PFSK-1 (cell line): ENCODE results near the gene FIGNL2.

Source experiments
- FOXP2 ChIP-seq: optimal IDR thresholded peaks from 2 replicates; pipeline ENCODE3; 2011; ENCODE audit warnings: borderline replicate concordance, control low read depth, inconsistent platforms; ENCODE audit not compliant: insufficient read depth; ENCODE audit errors: extremely low read length, extremely low read depth
- POLR2AphosphoS5 ChIP-seq: IDR thresholded peaks from 2 replicates; pipeline ENCODE4 v1.6.1; 2012; ENCODE audit warnings: low read depth, mild to moderate bottlenecking, control low read depth, low read length, moderate library complexity
- SIN3A ChIP-seq: IDR thresholded peaks from 2 replicates; pipeline ENCODE4 v1.6.1; 2012; ENCODE audit warnings: mild to moderate bottlenecking, low read length, moderate library complexity, borderline replicate concordance; ENCODE audit not compliant: insufficient read depth
- TAF1 ChIP-seq: IDR thresholded peaks from 2 replicates; pipeline ENCODE4 v1.6.1; 2012; ENCODE audit warnings: low read length, control low read depth, borderline replicate concordance; ENCODE audit not compliant: insufficient read depth
- TF ChIP-seq, protein P1 (sequence below), 2 experiments: IDR thresholded peaks; 2 replicates each; pipeline versions ENCODE4 v1.6.1 to v1.8.0; 2011 to 2012; ENCODE audit warnings: low read depth in 2 of 2, low read length in 2 of 2, control low read depth in 1 of 2, inconsistent platforms in 1 of 2, mild to moderate bottlenecking in 1 of 2, moderate library complexity in 1 of 2; ENCODE audit not compliant: insufficient read depth in 1 of 2

FIGNL2 gene

GRCh38 chr12:51798501-51798900 lies 50.0 kb downstream of the FIGNL2 start:
- TF ChIP-seq, protein P1, sequence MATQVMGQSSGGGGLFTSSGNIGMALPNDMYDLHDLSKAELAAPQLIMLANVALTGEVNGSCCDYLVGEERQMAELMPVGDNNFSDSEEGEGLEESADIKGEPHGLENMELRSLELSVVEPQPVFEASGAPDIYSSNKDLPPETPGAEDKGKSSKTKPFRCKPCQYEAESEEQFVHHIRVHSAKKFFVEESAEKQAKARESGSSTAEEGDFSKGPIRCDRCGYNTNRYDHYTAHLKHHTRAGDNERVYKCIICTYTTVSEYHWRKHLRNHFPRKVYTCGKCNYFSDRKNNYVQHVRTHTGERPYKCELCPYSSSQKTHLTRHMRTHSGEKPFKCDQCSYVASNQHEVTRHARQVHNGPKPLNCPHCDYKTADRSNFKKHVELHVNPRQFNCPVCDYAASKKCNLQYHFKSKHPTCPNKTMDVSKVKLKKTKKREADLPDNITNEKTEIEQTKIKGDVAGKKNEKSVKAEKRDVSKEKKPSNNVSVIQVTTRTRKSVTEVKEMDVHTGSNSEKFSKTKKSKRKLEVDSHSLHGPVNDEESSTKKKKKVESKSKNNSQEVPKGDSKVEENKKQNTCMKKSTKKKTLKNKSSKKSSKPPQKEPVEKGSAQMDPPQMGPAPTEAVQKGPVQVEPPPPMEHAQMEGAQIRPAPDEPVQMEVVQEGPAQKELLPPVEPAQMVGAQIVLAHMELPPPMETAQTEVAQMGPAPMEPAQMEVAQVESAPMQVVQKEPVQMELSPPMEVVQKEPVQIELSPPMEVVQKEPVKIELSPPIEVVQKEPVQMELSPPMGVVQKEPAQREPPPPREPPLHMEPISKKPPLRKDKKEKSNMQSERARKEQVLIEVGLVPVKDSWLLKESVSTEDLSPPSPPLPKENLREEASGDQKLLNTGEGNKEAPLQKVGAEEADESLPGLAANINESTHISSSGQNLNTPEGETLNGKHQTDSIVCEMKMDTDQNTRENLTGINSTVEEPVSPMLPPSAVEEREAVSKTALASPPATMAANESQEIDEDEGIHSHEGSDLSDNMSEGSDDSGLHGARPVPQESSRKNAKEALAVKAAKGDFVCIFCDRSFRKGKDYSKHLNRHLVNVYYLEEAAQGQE (IDR thresholded peaks at IDR 0.05; ENCODE audit: insufficient read depth in 1 of 2, low read depth in 2 of 2, low read length in 2 of 2): no peak
- TF ChIP-seq POLR2AphosphoS5 (no peak), FOXP2 (no peak), TAF1 (no peak), SIN3A (no peak)

DNA sequence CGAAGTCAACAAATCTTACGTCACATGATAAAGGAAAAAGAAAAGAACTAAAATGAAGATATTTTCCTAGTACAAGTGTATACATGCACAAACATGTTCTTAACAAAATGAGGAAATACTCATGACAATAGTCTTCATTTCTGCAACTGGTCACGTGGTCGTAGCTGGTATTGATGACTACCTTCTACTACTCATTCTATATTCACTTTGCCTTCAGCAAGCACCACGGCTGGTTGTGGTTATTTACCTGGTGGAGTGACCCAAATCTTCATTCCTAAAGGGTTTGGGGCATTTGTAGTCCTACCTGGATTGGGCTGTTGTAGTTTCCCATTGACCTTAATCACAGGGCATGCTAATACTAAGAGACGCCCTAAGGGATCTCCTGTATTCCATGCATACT lies 51.2 kb downstream of the FIGNL2 start:
- TF ChIP-seq SIN3A: no peak
- no peak for TF ChIP-seq FOXP2
- no peak for TF ChIP-seq POLR2AphosphoS5
- TF ChIP-seq, protein P1 (IDR thresholded peaks at IDR 0.05; ENCODE audit: insufficient read depth in 1 of 2, low read depth in 2 of 2, low read length in 2 of 2): no peak
- TF ChIP-seq TAF1: no peak

DNA sequence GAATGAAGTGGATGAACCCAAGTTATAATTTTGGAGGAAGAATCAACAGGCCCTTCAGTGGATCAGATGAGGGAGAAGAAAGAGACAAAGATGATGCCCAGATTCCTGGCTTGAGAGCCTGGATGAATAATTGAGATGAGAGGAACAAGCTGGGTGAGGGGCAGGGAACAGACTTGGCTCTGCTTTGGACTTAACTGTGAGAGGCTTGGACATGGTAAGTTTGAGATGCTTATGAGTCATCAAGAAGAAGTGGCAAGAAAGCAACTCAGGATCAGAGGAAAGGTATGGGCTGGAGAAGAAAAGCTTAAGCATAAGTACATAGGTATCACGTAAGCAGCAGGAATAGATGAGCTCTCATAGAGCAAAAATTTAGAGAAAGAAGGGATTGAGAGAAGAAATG lies 55.3 kb downstream of the FIGNL2 start:
- TF ChIP-seq FOXP2: no peak
- TF ChIP-seq, protein P1 (IDR thresholded peaks at IDR 0.05; ENCODE audit: insufficient read depth in 1 of 2, low read depth in 2 of 2, low read length in 2 of 2): no peak

DNA sequence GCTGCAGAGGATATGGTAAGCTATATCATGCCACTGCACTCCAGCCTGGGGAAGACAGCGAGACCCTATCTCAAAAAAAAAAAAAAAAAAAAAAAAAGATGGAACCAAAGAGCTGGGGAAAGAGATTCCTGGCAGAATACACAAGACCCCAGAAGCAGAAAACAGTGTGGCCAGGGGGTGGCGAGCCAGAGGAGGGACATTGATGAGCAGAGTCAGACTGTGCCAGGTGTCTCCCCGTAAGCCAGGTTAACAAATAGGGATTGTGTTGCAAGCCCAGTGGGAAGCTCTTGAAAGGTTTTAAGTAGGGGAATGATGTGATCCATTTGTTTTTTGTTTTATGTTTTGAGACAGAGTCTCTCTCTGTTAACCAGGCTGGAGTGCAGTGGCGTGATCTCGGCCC lies 56.1 kb downstream of the FIGNL2 start:
- no peak for TF ChIP-seq SIN3A
- no peak for TF ChIP-seq POLR2AphosphoS5
- no peak for TF ChIP-seq FOXP2
- TF ChIP-seq, protein P1 (IDR thresholded peaks at IDR 0.05; ENCODE audit: insufficient read depth in 1 of 2, low read depth in 2 of 2, low read length in 2 of 2): no peak
- TF ChIP-seq TAF1: no peak

- TF ChIP-seq, protein P1 (IDR thresholded peaks at IDR 0.05; ENCODE audit: insufficient read depth in 1 of 2, low read depth in 2 of 2, low read length in 2 of 2): no peak
These were observed 59.6 kb downstream of the FIGNL2 start for GRCh38 chr12:51788876-51789275.
